Activated naive CD8-positive, alpha-beta T cell (primary cell): ENCODE measurements around the gene IL17RA.
A peak's percentile ranks its signal among the peaks of the same experiment; 100 is the strongest.

ENCODE experiments used
- H3K27ac Mint-ChIP-seq: one replicate; pipeline ENCODE4 v1.8.0; 2021; ENCODE audit warnings: mixed read lengths
- H3K27me3 Mint-ChIP-seq: one replicate; pipeline ENCODE4 v1.8.0; 2021; ENCODE audit warnings: mixed read lengths
- H3K36me3 Mint-ChIP-seq: one replicate; pipeline ENCODE4 v1.8.0; 2021; ENCODE audit warnings: mixed read lengths
- H3K4me1 Mint-ChIP-seq: one replicate; pipeline ENCODE4 v1.8.0; 2021; ENCODE audit warnings: low read depth, mixed read lengths
- H3K4me3 Mint-ChIP-seq: one replicate; pipeline ENCODE4 v1.8.0; 2021; ENCODE audit warnings: mild to moderate bottlenecking, mixed read lengths
- H3K9me3 Mint-ChIP-seq: one replicate; pipeline ENCODE4 v1.8.0; 2021; ENCODE audit warnings: low read depth, mixed read lengths

IL17RA gene

GRCh38 chr22:17108256-17109112, 23.7 kb downstream of the IL17RA start:
- Mint-ChIP-seq H3K4me1 (peaks cover 54% of the 10 kb centered on the region), H3K4me3 (no peak overlapping the region), H3K9me3 (no peaks in the 10 kb centered on the region), H3K27ac (no peak overlapping the region), H3K27me3 (no peaks in the 10 kb centered on the region), H3K36me3 (peaks cover 6% of the 10 kb centered on the region)

- Mint-ChIP-seq H3K27ac (no peak overlapping the region), H3K9me3 (no peaks in the 10 kb centered on the region), H3K4me3 (no peak overlapping the region), H3K4me1 (peaks cover 58% of the 10 kb centered on the region), H3K27me3 (no peaks in the 10 kb centered on the region), H3K36me3 (peaks cover 6% of the 10 kb centered on the region)
Measured at GRCh38 chr22:17109113-17109865, 24.5 kb downstream of the IL17RA start.

- peaks cover 63% of the 10 kb centered on the region for H3K4me1 Mint-ChIP-seq
- peaks cover 6% of the 10 kb centered on the region for H3K36me3 Mint-ChIP-seq
Measured at GRCh38 chr22:17109976-17110375, 25.2 kb downstream of the IL17RA start.

GRCh38 chr22:17110791-17111550, 26.2 kb downstream of the IL17RA start:
- H3K9me3 Mint-ChIP-seq: no peaks in the 10 kb centered on the region
- H3K4me3 Mint-ChIP-seq: no peak overlapping the region
- H3K36me3 Mint-ChIP-seq: peaks cover 6% of the 10 kb centered on the region
- peak overlapping the region; percentile 54 for H3K27ac Mint-ChIP-seq
- H3K4me1 Mint-ChIP-seq: peaks cover 67% of the 10 kb centered on the region
- no peaks in the 10 kb centered on the region for H3K27me3 Mint-ChIP-seq

More at GRCh38 chr22:17109976-17110375, 25.2 kb downstream of the IL17RA start:
- no peaks in the 10 kb centered on the region for H3K9me3 Mint-ChIP-seq
- no peak overlapping the region for H3K4me3 Mint-ChIP-seq
- no peaks in the 10 kb centered on the region for H3K27me3 Mint-ChIP-seq
- H3K27ac Mint-ChIP-seq: peak overlapping the region; percentile 30

- no peaks in the 10 kb centered on the region for H3K9me3 Mint-ChIP-seq
- peaks cover 67% of the 10 kb centered on the region for H3K4me1 Mint-ChIP-seq
- H3K4me3 Mint-ChIP-seq: no peak overlapping the region
- no peaks in the 10 kb centered on the region for H3K27me3 Mint-ChIP-seq
- no peaks in the 10 kb centered on the region for H3K36me3 Mint-ChIP-seq
- H3K27ac Mint-ChIP-seq: no peak overlapping the region
Measured at GRCh38 chr22:17112491-17113042, 27.8 kb downstream of the IL17RA start.

GRCh38 chr22:17113600-17113999, 28.8 kb downstream of the IL17RA start:
- no peak overlapping the region for H3K4me3 Mint-ChIP-seq
- H3K4me1 Mint-ChIP-seq: peaks cover 74% of the 10 kb centered on the region
- peak overlapping the region; percentile 42 for H3K27ac Mint-ChIP-seq
- H3K9me3 Mint-ChIP-seq: no peaks in the 10 kb centered on the region
- no peaks in the 10 kb centered on the region for H3K36me3 Mint-ChIP-seq
- H3K27me3 Mint-ChIP-seq: no peaks in the 10 kb centered on the region

- Mint-ChIP-seq H3K4me1 (peaks cover 80% of the 10 kb centered on the region), H3K36me3 (no peaks in the 10 kb centered on the region), H3K27me3 (no peaks in the 10 kb centered on the region), H3K4me3 (no peak overlapping the region), H3K27ac (no peak overlapping the region), H3K9me3 (no peaks in the 10 kb centered on the region)
Measured at GRCh38 chr22:17114173-17114897, 29.5 kb downstream of the IL17RA start.

GRCh38 chr22:17114898-17115235, 30.1 kb downstream of the IL17RA start:
- Mint-ChIP-seq H3K4me1 (peaks cover 79% of the 10 kb centered on the region), H3K36me3 (no peaks in the 10 kb centered on the region), H3K27ac (peak overlapping the region; percentile 16)

GRCh38 chr22:17115236-17115635, 30.4 kb downstream of the IL17RA start:
- Mint-ChIP-seq H3K27me3 (no peaks in the 10 kb centered on the region), H3K4me1 (peaks cover 79% of the 10 kb centered on the region), H3K9me3 (no peaks in the 10 kb centered on the region), H3K36me3 (no peaks in the 10 kb centered on the region), H3K4me3 (no peak overlapping the region), H3K27ac (peak overlapping the region; percentile 78)

More at GRCh38 chr22:17114898-17115235, 30.1 kb downstream of the IL17RA start:
- H3K9me3 Mint-ChIP-seq: no peaks in the 10 kb centered on the region
- H3K4me3 Mint-ChIP-seq: no peak overlapping the region
- no peaks in the 10 kb centered on the region for H3K27me3 Mint-ChIP-seq

- Mint-ChIP-seq H3K27ac (peak overlapping the region; percentile 78), H3K4me1 (peaks cover 73% of the 10 kb centered on the region), H3K27me3 (no peaks in the 10 kb centered on the region), H3K4me3 (peak overlapping the region; percentile 80), H3K9me3 (no peaks in the 10 kb centered on the region), H3K36me3 (no peaks in the 10 kb centered on the region)
Measured at GRCh38 chr22:17115945-17116565, 31.3 kb downstream of the IL17RA start.

- Mint-ChIP-seq H3K36me3 (no peaks in the 10 kb centered on the region), H3K9me3 (no peaks in the 10 kb centered on the region), H3K27me3 (no peaks in the 10 kb centered on the region), H3K27ac (peak overlapping the region; percentile 78), H3K4me3 (peak overlapping the region; percentile 80), H3K4me1 (peaks cover 68% of the 10 kb centered on the region)
Measured at GRCh38 chr22:17116572-17117330, 32.0 kb downstream of the IL17RA start.

GRCh38 chr22:17117400-17117799, 32.6 kb downstream of the IL17RA start:
- no peaks in the 10 kb centered on the region for H3K36me3 Mint-ChIP-seq
- peaks cover 4% of the 10 kb centered on the region for H3K27me3 Mint-ChIP-seq
- H3K9me3 Mint-ChIP-seq: no peaks in the 10 kb centered on the region
- H3K27ac Mint-ChIP-seq: peak overlapping the region; percentile 55
- H3K4me1 Mint-ChIP-seq: peaks cover 68% of the 10 kb centered on the region
- peak overlapping the region; percentile 60 for H3K4me3 Mint-ChIP-seq

- Mint-ChIP-seq H3K27me3 (peaks cover 4% of the 10 kb centered on the region), H3K27ac (peak overlapping the region; percentile 55), H3K9me3 (no peaks in the 10 kb centered on the region), H3K4me3 (peak overlapping the region; percentile 60), H3K36me3 (no peaks in the 10 kb centered on the region), H3K4me1 (peaks cover 64% of the 10 kb centered on the region)
Measured at GRCh38 chr22:17117890-17118289, 33.1 kb downstream of the IL17RA start.
